ENCODE measurements around the gene CABLES2.

DNA sequence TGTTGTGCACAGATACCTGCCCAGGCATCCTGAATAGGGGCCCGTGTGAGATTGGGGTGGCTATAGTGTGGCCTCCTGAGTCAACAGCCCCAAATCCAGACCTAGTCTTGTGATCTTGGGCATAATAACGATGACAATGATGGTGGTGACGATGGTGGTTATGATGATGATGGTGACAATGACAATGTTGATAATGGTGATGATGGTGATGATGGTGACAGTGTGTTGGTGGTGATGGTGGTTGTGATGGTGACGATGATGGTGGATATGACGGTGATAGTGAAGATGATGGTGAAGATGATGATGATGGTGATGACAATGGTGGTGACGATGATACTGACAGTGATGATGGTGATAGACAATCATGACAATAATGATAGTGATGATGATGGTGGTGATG lies 25.2 kb downstream of the CABLES2 start:
- TF ChIP-seq POLR2A (IDR thresholded peaks at IDR 0.05): no peak
- TF ChIP-seq, protein P1, sequence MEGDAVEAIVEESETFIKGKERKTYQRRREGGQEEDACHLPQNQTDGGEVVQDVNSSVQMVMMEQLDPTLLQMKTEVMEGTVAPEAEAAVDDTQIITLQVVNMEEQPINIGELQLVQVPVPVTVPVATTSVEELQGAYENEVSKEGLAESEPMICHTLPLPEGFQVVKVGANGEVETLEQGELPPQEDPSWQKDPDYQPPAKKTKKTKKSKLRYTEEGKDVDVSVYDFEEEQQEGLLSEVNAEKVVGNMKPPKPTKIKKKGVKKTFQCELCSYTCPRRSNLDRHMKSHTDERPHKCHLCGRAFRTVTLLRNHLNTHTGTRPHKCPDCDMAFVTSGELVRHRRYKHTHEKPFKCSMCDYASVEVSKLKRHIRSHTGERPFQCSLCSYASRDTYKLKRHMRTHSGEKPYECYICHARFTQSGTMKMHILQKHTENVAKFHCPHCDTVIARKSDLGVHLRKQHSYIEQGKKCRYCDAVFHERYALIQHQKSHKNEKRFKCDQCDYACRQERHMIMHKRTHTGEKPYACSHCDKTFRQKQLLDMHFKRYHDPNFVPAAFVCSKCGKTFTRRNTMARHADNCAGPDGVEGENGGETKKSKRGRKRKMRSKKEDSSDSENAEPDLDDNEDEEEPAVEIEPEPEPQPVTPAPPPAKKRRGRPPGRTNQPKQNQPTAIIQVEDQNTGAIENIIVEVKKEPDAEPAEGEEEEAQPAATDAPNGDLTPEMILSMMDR (IDR thresholded peaks at IDR 0.05): no peak
